Mesendoderm (in vitro differentiated cells): ENCODE measurements around the gene DUT.

Source experiments
- DNase-seq: peaks from one replicate; pipeline ENCODE4 v3.0.0; 2013
- H2AK5ac ChIP-seq: 2 replicates; pipeline ENCODE4 v1.6.1; 2013; ENCODE audit warnings: low read length, inconsistent platforms
- H2BK120ac ChIP-seq: 2 replicates; pipeline ENCODE4 v1.6.1; 2013; ENCODE audit warnings: low read depth, mild to moderate bottlenecking, low read length, moderate library complexity, mixed read lengths
- H2BK15ac ChIP-seq: replicated peaks from 2 replicates; pipeline ENCODE4 v1.6.1; 2013; ENCODE audit warnings: low read depth, mild to moderate bottlenecking, moderate library complexity
- H2BK5ac ChIP-seq: 2 replicates; pipeline ENCODE4 v1.6.1; 2013; ENCODE audit warnings: low read length, inconsistent platforms
- H3K18ac ChIP-seq: 2 replicates; pipeline ENCODE4 v1.6.1; 2013; ENCODE audit warnings: mild to moderate bottlenecking, low read length, mixed read lengths
- H3K23ac ChIP-seq: one replicate; pipeline ENCODE4 v1.6.1; 2013; ENCODE audit warnings: low read length
- H3K27ac ChIP-seq: 2 replicates; pipeline ENCODE4 v1.5.1; 2013; ENCODE audit warnings: low read depth, mild to moderate bottlenecking, inconsistent platforms, low read length, moderate library complexity
- H3K27me3 ChIP-seq: 2 replicates; pipeline ENCODE4 v1.6.1; 2013; ENCODE audit warnings: low read length, control low read depth, mild to moderate bottlenecking, inconsistent platforms; ENCODE audit not compliant: insufficient read depth, poor library complexity
- H3K36me3 ChIP-seq: 2 replicates; pipeline ENCODE4 v1.6.1; 2013; ENCODE audit warnings: low read length, inconsistent platforms; ENCODE audit not compliant: control insufficient read depth, insufficient read depth
- H3K4ac ChIP-seq: one replicate; pipeline ENCODE4 v1.6.1; 2013; ENCODE audit warnings: low read depth, mild to moderate bottlenecking, low read length, moderate library complexity
- H3K4me1 ChIP-seq: 2 replicates; pipeline ENCODE4 v1.6.1; 2013; ENCODE audit warnings: low read depth, low read length, inconsistent platforms; ENCODE audit not compliant: control insufficient read depth
- H3K4me2 ChIP-seq: 2 replicates; pipeline ENCODE4 v1.6.1; 2013; ENCODE audit warnings: low read length
- H3K4me3 ChIP-seq: 2 replicates; pipeline ENCODE4 v1.5.1; 2013; ENCODE audit warnings: mild to moderate bottlenecking, low read length
- H3K56ac ChIP-seq: one replicate; pipeline ENCODE4 v1.6.1; 2013; ENCODE audit warnings: low read length
- H3K79me1 ChIP-seq: 2 replicates; pipeline ENCODE4 v1.6.1; 2013; ENCODE audit warnings: low read length, inconsistent platforms
- H3K79me2 ChIP-seq: 2 replicates; pipeline ENCODE4 v1.6.1; 2013; ENCODE audit warnings: mild to moderate bottlenecking, low read length; ENCODE audit not compliant: control insufficient read depth, insufficient read depth
- H3K9ac ChIP-seq: 2 replicates; pipeline ENCODE4 v1.6.1; 2013; ENCODE audit warnings: low read length, inconsistent platforms
- H4K5ac ChIP-seq: one replicate; pipeline ENCODE4 v1.6.1; 2013; ENCODE audit warnings: low read length
- H4K8ac ChIP-seq: one replicate; pipeline ENCODE4 v1.6.1; 2013; ENCODE audit warnings: low read depth, mild to moderate bottlenecking, control low read depth, low read length, moderate library complexity
- WGBS: extraction: QIAGEN DNeasy Blood & Tissue Kit; methylation state at CpG from one replicate; pipeline ENCODE4 v1.1.7; 2013; ENCODE audit warnings: low lambda C conversion rate, missing lambda C conversion rate; ENCODE audit not compliant: insufficient coverage; ENCODE audit errors: extremely low coverage; 5-methylcytosine and 5-hydroxymethylcytosine counted together

The DUT gene

DNA sequence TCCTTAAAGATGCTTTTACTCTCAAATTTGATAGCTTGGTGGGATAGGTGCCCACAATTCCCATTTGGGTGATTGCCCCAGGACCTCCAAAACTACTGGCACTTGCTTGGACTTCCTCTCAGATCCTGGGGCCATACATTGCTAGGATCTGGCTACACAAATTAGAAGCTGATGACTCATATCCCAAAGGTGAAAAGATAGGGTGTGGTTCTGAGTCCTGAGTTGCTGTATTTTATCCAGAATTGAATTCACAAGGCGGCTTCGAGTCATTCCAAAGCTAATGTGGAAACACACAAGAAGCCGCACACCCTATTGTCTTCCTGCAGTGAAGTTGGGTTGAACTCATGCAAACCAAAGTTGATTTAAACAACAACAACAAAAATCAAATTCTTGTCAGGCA, 53.4 kb downstream of the DUT start:
- WGBS = no CpG with 5 or more reads among the region's 3 CpGs
- H3K79me1 ChIP-seq = no peaks in the 10 kb centered on the region
- no peak overlapping the region for H3K9ac ChIP-seq
- no peak overlapping the region for H4K5ac ChIP-seq
- no peak overlapping the region for H3K4me3 ChIP-seq
- H3K23ac ChIP-seq = no peak overlapping the region
- H3K27me3 ChIP-seq = no peaks in the 10 kb centered on the region
- H2BK5ac ChIP-seq = no peak overlapping the region
- no peak overlapping the region for H2BK15ac ChIP-seq
- H2AK5ac ChIP-seq = no peak overlapping the region
- H3K36me3 ChIP-seq = no peaks in the 10 kb centered on the region
- no peaks in the 10 kb centered on the region for H3K79me2 ChIP-seq
- no peak overlapping the region for H3K4me2 ChIP-seq
- H4K8ac ChIP-seq = no peak overlapping the region
- H2BK120ac ChIP-seq = no peak overlapping the region
- no peak for DNase-seq
- H3K18ac ChIP-seq = no peak overlapping the region
- no peak overlapping the region for H3K4ac ChIP-seq
- H3K4me1 ChIP-seq = no peaks in the 10 kb centered on the region
- no peak overlapping the region for H3K56ac ChIP-seq
- no peak overlapping the region for H3K27ac ChIP-seq

DNA sequence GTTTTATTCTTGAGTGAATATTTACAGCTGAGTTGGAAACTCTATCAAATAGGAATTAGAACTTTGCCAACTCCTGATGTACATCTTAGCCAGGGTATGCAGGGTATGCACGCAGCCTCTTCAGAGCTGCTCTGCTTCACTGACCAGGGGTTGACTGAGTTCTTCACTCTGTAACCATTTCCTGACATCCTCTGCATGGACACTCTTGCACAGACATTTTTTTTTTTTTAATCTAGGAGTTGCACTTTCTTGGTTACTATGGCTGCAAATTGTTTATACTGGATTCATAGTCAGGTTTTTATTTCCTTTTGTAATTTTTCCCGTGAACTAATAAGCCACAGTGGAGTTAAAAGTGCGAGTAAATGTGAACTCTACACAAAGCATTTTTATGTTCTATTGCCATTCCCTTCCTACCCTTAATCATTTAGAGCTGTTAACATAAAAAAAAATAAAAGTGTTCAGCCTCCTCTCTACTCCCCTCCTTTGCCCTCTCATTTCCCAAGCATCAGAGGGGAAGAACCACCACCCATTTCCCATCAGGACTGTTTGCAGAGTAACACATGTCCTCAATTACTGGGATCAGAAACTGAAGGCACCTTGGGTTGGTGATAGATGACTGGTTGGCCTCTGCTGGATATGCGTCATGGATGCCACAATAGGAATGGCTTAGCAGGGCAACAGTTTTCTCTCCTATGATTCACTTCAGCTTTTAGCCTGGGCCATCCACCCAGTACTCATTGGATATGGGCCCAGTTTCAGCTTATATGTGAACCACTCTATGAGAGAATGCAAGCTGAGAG, 54.0 kb downstream of the DUT start:
- no peaks in the 10 kb centered on the region for H3K79me1 ChIP-seq
- no peaks in the 10 kb centered on the region for H3K27me3 ChIP-seq
- no peak overlapping the region for H2BK15ac ChIP-seq
- H3K56ac ChIP-seq = no peak overlapping the region
- H4K8ac ChIP-seq = no peak overlapping the region
- H3K18ac ChIP-seq = no peak overlapping the region
- no CpG with 5 or more reads among the region's 4 CpGs for WGBS
- no peaks in the 10 kb centered on the region for H3K4me1 ChIP-seq
- H3K4me3 ChIP-seq = no peak overlapping the region
- no peak overlapping the region for H4K5ac ChIP-seq
- H3K79me2 ChIP-seq = no peaks in the 10 kb centered on the region
- no peaks in the 10 kb centered on the region for H3K36me3 ChIP-seq
- no peak overlapping the region for H2BK120ac ChIP-seq
- H2AK5ac ChIP-seq = no peak overlapping the region
- H3K9ac ChIP-seq = no peak overlapping the region
- no peak overlapping the region for H2BK5ac ChIP-seq
- no peak overlapping the region for H3K4me2 ChIP-seq
- no peak overlapping the region for H3K23ac ChIP-seq
- DNase-seq = no peak
- H3K27ac ChIP-seq = no peak overlapping the region
- no peak overlapping the region for H3K4ac ChIP-seq

DNA sequence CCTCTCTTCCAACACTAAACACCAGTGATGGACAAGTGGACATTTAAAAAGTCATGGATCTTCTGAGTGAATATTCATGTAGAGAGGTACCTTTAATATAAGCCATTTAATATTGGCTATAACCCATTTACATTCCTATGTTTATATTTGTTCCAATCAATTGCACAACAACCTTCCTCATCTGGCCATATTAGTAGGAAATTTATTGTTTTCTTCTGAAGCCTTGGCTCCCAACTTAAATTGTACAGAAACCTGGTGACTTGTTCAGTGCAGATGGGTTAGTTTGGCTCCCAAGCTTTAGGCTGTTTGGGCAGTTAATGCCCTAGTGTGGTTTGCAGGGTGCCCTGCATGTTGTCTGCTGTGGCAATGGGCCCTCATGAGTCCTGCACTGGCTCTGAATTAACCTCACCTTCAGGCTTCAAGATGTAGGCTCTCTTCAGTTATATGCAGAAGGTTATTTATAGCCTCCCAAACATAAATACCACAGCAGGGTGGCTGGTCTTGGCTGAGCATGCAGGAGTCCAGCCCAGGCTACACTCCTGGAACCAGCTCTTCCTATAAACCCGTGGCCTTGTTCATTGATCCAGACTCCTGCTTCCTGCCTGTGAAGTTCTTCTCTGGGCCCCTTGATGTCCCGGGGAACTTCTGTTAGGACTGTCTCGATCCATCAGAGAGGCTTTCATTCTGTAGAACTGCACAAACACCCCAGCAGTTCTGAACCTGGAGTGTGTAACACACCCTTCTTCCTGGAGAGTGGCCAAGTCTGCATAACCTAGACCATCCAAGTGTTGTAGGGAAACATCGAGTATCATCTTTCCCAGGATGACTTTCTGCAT, 57.0 kb downstream of the DUT start:
- Histone ChIP-seq H4K5ac (no peak overlapping the region), H3K4me3 (no peak overlapping the region), H3K4ac (no peak overlapping the region), H3K79me2 (no peaks in the 10 kb centered on the region), H3K18ac (no peak overlapping the region), H3K4me2 (no peak overlapping the region), H4K8ac (no peak overlapping the region), H3K27me3 (no peaks in the 10 kb centered on the region), H3K9ac (no peak overlapping the region), H2BK120ac (no peak overlapping the region), H3K27ac (no peak overlapping the region), H3K4me1 (no peaks in the 10 kb centered on the region), H2BK15ac (no peak overlapping the region), H2AK5ac (no peak overlapping the region), H3K56ac (no peak overlapping the region), H3K23ac (no peak overlapping the region), H3K79me1 (no peaks in the 10 kb centered on the region), H3K36me3 (no peaks in the 10 kb centered on the region), H2BK5ac (no peak overlapping the region)
- DNase-seq = no peak
- no CpG with 5 or more reads among the region's 4 CpGs for WGBS

DNA sequence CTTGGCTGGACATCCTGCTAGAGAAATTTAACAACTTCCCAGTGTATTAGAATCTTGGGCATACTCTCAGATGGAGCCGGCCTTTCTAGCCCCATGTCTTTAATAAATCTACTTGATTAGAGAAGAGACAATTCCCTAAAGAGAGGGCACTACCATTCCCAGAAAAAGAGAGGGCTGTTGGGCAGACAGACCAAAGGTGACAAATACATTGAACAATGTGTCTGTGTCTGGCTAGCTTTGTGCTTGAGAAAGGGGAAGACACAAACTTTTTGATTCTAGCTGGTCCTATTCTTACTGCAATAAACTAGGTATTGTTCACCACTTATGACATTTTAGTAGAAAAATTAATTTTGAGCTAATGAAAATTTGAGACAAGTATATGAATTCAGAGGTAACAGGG, 57.7 kb downstream of the DUT start:
- Histone ChIP-seq H3K79me2 (no peaks in the 10 kb centered on the region), H2BK120ac (no peak overlapping the region), H3K23ac (no peak overlapping the region), H3K79me1 (no peaks in the 10 kb centered on the region), H3K18ac (no peak overlapping the region), H3K4me1 (no peaks in the 10 kb centered on the region), H3K56ac (no peak overlapping the region), H3K27me3 (no peaks in the 10 kb centered on the region), H2BK5ac (no peak overlapping the region), H3K36me3 (no peaks in the 10 kb centered on the region), H4K5ac (no peak overlapping the region), H3K4me3 (no peak overlapping the region), H3K4ac (no peak overlapping the region), H4K8ac (no peak overlapping the region), H3K27ac (no peak overlapping the region), H2AK5ac (no peak overlapping the region), H3K4me2 (no peak overlapping the region), H2BK15ac (no peak overlapping the region), H3K9ac (no peak overlapping the region)
- DNase-seq = no peak
- no CpG with 5 or more reads among the region's 1 CpG for WGBS

DNA sequence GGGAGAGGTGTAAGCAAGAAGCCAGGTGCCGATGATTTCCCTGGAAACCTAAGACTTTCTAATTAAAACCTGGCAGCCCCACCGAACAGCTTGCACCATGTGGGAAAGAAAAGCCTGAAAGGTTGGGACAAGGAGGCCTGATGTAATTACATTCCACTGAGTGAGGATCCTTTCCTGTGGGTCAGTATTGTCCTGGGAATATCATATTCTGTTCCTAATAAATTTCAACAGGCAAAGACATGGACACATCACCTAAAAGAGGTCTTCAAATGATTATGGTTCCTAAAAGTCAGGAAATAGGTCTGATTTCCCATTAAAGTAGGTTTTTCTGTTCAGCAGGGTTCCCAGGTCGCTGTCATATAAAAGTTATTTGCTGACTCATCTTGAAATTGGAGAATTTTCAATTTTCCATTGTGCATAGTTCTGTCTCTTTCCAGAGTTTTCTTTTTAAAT, 58.5 kb downstream of the DUT start:
- H4K5ac ChIP-seq = no peak overlapping the region
- no peak overlapping the region for H2BK120ac ChIP-seq
- H3K27ac ChIP-seq = no peak overlapping the region
- WGBS = no CpG with 5 or more reads among the region's 3 CpGs
- H3K27me3 ChIP-seq = no peaks in the 10 kb centered on the region
- DNase-seq = peak; percentile 19
- H3K18ac ChIP-seq = no peak overlapping the region
- H3K79me1 ChIP-seq = no peaks in the 10 kb centered on the region
- no peak overlapping the region for H3K4me3 ChIP-seq
- H2AK5ac ChIP-seq = no peak overlapping the region
- no peak overlapping the region for H2BK15ac ChIP-seq
- H3K4me1 ChIP-seq = no peaks in the 10 kb centered on the region
- no peak overlapping the region for H3K23ac ChIP-seq
- H4K8ac ChIP-seq = no peak overlapping the region
- no peaks in the 10 kb centered on the region for H3K36me3 ChIP-seq
- no peak overlapping the region for H3K4ac ChIP-seq
- no peak overlapping the region for H3K56ac ChIP-seq
- no peak overlapping the region for H3K4me2 ChIP-seq
- H3K79me2 ChIP-seq = no peaks in the 10 kb centered on the region
- H2BK5ac ChIP-seq = no peak overlapping the region
- H3K9ac ChIP-seq = no peak overlapping the region
